CD4-positive, alpha-beta T cell treated with Interleukin-2 at 100 ng/mL for 4 hours (primary cell): ENCODE data around the gene GPR137.

Source experiments
- DNase-seq: peaks from one replicate; pipeline ENCODE4 v3.0.0-alpha.2; 2020; ENCODE audit warnings: low spot score

GPR137 gene

GRCh38 chr11:64287676-64288352, 2.2 kb downstream of the GPR137 start:
- no peak for DNase-seq

- no peak for DNase-seq
Measured at GRCh38 chr11:64288353-64288750, 2.7 kb downstream of the GPR137 start.

DNA sequence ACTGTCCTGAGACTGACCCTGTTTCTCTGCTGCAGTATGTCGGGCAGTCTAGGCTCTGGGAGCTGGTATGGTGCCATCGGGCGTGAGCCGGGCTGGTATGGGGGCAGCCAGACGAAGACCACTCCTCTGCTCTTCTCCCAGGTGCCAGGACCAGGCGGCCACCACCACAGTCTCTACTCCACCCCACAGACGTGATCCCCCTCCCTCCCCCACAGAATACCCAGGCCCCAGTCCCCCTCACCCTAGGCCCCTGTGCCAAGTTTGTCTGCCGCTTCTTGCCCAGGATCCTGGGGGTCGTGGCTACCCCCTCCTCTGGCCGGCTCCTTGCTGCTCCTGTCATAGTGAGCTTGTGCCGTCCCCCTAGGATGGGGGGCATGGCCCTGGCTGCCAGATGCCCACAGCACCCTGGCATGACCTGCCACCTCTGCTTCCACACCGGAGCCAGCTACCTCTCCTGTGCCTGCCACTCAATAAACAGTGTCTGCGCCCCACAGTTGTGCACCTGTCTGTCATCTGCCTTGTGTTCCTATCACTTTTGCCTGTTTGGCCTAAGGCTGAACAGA, 3.4 kb downstream of the GPR137 start:
- DNase-seq: no peak

DNA sequence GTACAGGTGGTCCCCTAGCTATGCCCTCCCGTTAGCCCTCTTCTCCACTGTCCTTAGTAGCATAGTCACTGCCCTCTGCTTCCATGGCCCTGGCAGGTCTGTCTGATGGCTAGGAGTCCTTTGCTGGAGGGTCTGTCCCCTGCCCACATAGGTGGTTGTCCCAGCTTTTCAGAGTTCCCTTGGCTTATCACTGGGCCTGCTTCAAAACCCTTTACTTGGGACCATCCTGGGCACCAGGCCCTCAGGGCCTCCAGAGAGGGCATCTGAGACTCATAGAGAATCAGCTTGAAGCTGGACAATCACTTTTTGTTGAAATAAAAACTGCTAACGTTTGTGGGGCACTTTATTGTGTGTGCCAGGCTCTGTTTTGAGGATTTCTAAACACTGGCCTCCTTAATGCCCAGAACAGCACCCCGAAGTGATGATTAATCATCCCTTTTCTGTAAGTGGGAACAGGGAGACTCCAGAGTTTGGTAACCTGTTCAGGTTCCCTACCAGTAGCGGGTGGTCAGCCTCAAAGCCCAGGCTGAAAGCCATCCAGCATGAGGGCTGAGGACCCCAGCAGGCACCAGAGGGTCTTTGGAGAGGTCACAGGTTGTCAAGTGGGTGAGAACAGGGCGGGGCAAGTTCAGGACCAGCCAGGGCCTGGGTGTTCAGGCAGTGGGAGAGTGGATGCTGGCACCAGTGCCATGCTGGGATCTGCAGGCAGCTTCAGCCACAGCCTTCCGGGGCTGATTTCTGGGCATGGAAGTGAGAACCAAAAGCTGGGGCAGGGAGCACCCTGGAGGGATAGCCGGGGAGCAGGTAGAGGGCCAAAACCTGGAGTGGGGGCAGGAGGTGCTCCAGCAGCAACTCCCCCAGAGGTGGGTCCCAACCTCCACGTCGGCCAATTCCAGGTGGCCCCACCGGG, 5.0 kb downstream of the GPR137 start:
- no peak for DNase-seq

GRCh38 chr11:64291262-64291751, 5.7 kb downstream of the GPR137 start, which contains the start of gene KCNK4:
Gene KCNK4, plus strand, starts transcription at chr11:64291302. Its CDS starts 1,717 bp downstream, at chr11:64293019.
- DNase-seq: no peak

GRCh38 chr11:64291752-64292459, 6.3 kb downstream of the GPR137 start:
- DNase-seq: no peak

GRCh38 chr11:64292460-64293254, 7.0 kb downstream of the GPR137 start:
- DNase-seq: no peak

GRCh38 chr11:64294774-64295173, 9.1 kb downstream of the GPR137 start:
- DNase-seq: no peak

- DNase-seq: no peak
Measured at GRCh38 chr11:64295760-64296159, 10.1 kb downstream of the GPR137 start.

DNA sequence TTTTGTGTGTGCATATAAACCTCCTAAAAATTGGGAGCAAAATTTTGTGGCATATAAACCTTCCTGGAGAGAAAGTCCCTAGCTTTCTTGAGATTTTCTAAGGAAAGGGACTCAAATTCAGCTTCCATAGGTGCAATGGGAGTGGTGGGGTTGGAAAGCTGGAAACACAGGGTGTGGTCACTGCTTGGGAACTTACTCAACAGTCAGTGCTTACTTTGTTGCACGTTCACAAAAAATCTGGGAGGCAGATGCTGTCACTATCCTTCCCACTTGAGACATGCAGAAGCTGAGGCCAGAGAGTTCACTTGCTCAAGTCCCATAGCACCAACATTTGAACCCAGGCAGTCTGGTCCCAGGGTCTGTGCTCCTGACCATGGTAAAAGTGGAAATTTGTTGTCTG, 10.6 kb downstream of the GPR137 start:
- no peak for DNase-seq

DNA sequence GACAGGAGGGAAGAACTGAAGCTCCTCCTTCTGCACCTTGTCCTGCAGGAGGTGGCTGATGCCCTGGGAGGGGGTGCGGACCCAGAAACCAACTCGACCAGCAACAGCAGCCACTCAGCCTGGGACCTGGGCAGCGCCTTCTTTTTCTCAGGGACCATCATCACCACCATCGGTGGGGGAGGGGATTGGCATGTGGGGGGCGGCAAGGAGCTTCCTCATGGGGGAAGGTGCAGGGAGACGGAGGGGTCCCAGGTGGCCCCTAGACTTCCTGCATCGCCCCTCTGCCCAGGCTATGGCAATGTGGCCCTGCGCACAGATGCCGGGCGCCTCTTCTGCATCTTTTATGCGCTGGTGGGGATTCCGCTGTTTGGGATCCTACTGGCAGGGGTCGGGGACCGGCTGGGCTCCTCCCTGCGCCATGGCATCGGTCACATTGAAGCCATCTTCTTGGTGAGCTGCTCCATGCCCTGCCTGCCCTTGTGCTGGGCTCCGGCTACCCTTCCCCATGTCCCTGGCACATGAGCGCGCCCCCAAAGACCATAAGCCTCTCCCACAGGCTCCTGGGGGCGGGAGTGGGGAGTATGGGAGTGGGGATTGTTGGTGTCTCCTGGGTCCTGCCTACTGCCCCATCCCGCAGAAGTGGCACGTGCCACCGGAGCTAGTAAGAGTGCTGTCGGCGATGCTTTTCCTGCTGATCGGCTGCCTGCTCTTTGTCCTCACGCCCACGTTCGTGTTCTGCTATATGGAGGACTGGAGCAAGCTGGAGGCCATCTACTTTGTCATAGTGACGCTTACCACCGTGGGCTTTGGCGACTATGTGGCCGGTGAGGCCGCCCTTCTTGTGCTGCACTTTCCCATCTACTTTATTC, 11.4 kb downstream of the GPR137 start:
- no peak for DNase-seq

DNA sequence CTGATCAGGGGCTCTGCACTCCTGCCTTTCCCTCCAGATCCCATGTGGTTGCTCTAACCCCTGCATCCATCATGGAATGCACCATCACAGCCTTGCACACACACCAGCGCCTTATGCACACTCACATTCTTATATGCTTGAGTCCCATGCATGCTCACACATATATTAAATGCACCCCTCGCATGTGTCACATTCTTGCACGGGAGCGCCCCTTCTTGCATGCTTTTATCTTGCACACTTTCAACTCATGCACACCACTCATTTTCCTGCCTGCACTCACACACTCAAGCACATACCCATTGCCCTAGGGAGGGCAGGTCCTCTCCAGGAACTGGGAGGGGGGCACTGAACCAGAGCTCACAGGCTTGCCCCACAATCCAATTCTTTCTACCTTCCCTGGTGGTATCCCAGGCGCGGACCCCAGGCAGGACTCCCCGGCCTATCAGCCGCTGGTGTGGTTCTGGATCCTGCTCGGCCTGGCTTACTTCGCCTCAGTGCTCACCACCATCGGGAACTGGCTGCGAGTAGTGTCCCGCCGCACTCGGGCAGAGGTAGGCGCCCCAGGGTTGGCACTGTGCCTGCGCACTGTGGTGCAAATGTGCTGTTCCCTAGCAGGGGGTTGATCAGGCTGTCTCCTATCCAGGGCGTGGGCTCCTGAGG, 12.2 kb downstream of the GPR137 start:
- DNase-seq: no peak

GRCh38 chr11:64298966-64299846, 13.6 kb downstream of the GPR137 start:
- DNase-seq: no peak

- no peak for DNase-seq
Measured at GRCh38 chr11:64299847-64300648, 14.4 kb downstream of the GPR137 start, which contains the start of gene CATSPERZ. Gene CATSPERZ, plus strand, starts transcription at chr11:64300358. Its CDS starts 53 bp downstream, at chr11:64300411.

- DNase-seq: no peak
Measured at GRCh38 chr11:64303109-64304031, 17.7 kb downstream of the GPR137 start.

- no peak for DNase-seq
Measured at GRCh38 chr11:64304032-64304315, 18.3 kb downstream of the GPR137 start.
